SK-N-SH (cell line): Measurements from ENCODE around the gene AP1M1. TPM values are rescaled to one million over a fixed set of nuclear protein-coding genes. Genes with fewer than 3 reads are reported as not detected.

ENCODE experiments used
- CTCF ChIA-PET: fragments of 300-600, 350-600 bp; formaldehyde crosslinking; extraction: SDS; loops from one replicate; lab custom pipeline; 2021; lab: Yijun Ruan, JAX
- POLR2A ChIA-PET: fragments of 350-600 bp; sonication (Branson Sonifier 250); formaldehyde crosslinking; extraction: SDS; loops from one replicate; lab custom pipeline; 2020; ENCODE audit warnings: antibody characterized with exemption, inconsistent platforms; lab: Yijun Ruan, JAX
- DNase-seq: peaks from one replicate; pipeline ENCODE4 v3.0.0; 2012
- H2AFZ ChIP-seq: fragments of 200-600 bp; sonication (generic); 2 replicates; pipeline ENCODE4 v1.8.1; 2016; ENCODE audit warnings: antibody characterized with exemption, mild to moderate bottlenecking, low read depth
- H3F3A ChIP-seq: fragments of 200-600 bp; sonication (generic); replicated peaks from 2 replicates; pipeline ENCODE3; 2016; ENCODE audit warnings: antibody characterized with exemption, mild to moderate bottlenecking; ENCODE audit not compliant: insufficient read depth
- H3K27ac ChIP-seq, 2 experiments: fragments of 200-500 bp in 1 of 2; fragments of 200-600 bp in 1 of 2; sonication (Bioruptor generic) in 1 of 2; sonication (generic), shearing (Covaris generic) in 1 of 2; 2 replicates each; pipeline versions ENCODE4 v1.5.1 to v1.6.1; 2014 to 2016; ENCODE audit warnings: low read depth in 2 of 2, inconsistent platforms in 1 of 2, low read length in 1 of 2, mild to moderate bottlenecking in 1 of 2, mixed read lengths in 1 of 2
- H3K27me3 ChIP-seq: fragments of 200-600 bp; sonication (generic), shearing (Covaris generic); 2 replicates; pipeline ENCODE4 v1.6.1; 2016; ENCODE audit warnings: mixed run types; ENCODE audit not compliant: insufficient read depth
- H3K36me3 ChIP-seq, 2 experiments: fragments of 200-500 bp in 1 of 2; fragments of 200-600 bp in 1 of 2; sonication (Bioruptor generic) in 1 of 2; sonication (generic) in 1 of 2; replicated peaks in 1 of 2; 2 replicates each; pipeline versions ENCODE3 to v1.5.1; 2014 to 2016; ENCODE audit warnings: low read length in 1 of 2, mild to moderate bottlenecking in 1 of 2; ENCODE audit not compliant: insufficient read depth in 2 of 2, control insufficient read depth in 1 of 2
- H3K4me1 ChIP-seq, 2 experiments: fragments of 200-500 bp in 1 of 2; fragments of 200-600 bp in 1 of 2; sonication (Bioruptor generic) in 1 of 2; sonication (generic), shearing (Covaris generic) in 1 of 2; 2 replicates each; pipeline versions ENCODE4 v1.5.1 to v1.6.1; 2014 to 2016; ENCODE audit warnings: low read depth in 1 of 2, low read length in 1 of 2, mixed run types in 1 of 2; ENCODE audit not compliant: insufficient read depth in 2 of 2, control insufficient read depth in 1 of 2
- H3K4me2 ChIP-seq: fragments of 200-600 bp; sonication (generic), shearing (Covaris generic); 2 replicates; pipeline ENCODE4 v1.6.1; 2017; ENCODE audit warnings: mixed run types
- H3K4me3 ChIP-seq, 2 experiments: fragments of 200-500 bp in 1 of 2; fragments of 200-600 bp in 1 of 2; sonication (Bioruptor generic) in 1 of 2; sonication (generic), shearing (Covaris generic) in 1 of 2; 2 replicates each; pipeline versions ENCODE4 v1.5.1 to v1.8.1; 2014 to 2016; ENCODE audit warnings: low read depth in 2 of 2, inconsistent platforms in 1 of 2, low read length in 1 of 2, mild to moderate bottlenecking in 1 of 2, mixed read lengths in 1 of 2, moderate library complexity in 1 of 2
- H3K79me2 ChIP-seq: fragments of 200-600 bp; sonication (generic); 2 replicates; pipeline ENCODE4 v1.8.1; 2017; ENCODE audit warnings: mild to moderate bottlenecking; ENCODE audit not compliant: insufficient read depth
- H3K9ac ChIP-seq: fragments of 200-600 bp; sonication (generic); 2 replicates; pipeline ENCODE4 v1.6.1; 2017; ENCODE audit warnings: mixed run types
- H3K9me2 ChIP-seq: fragments of 200-600 bp; sonication (generic); 2 replicates; pipeline ENCODE4 v1.6.1; 2017; ENCODE audit warnings: mixed run types
- H3K9me3 ChIP-seq: fragments of 200-600 bp; sonication (generic); 2 replicates; pipeline ENCODE4 v1.6.1; 2017; ENCODE audit warnings: mixed run types, mild to moderate bottlenecking, moderate library complexity
- H4K20me1 ChIP-seq: fragments of 200-600 bp; sonication (generic); 2 replicates; pipeline ENCODE4 v1.6.1; 2017; ENCODE audit warnings: mild to moderate bottlenecking, mixed run types; ENCODE audit not compliant: insufficient read depth
- CTCF ChIP-seq: fragments of 200-600 bp; sonication (generic); IDR thresholded peaks from 2 replicates; pipeline ENCODE4 v1.6.1; 2017; ENCODE audit warnings: antibody characterized with exemption, mild to moderate bottlenecking, moderate library complexity
- ELF1 ChIP-seq: IDR thresholded peaks from 2 replicates; pipeline ENCODE4 v1.4.0; 2012
- EP300 ChIP-seq, 2 experiments: IDR thresholded peaks; 2 replicates each; pipeline versions ENCODE4 v1.4.0 to v1.6.1; 2012; ENCODE audit warnings: borderline replicate concordance in 1 of 2, low read depth in 1 of 2, low read length in 1 of 2
- EZH2phosphoT487 ChIP-seq: fragments of 200-600 bp; sonication (generic); IDR thresholded peaks from 2 replicates; pipeline ENCODE4 v1.6.1; 2017; ENCODE audit warnings: low read depth, mixed run types, mild to moderate bottlenecking, antibody characterized with exemption, moderate library complexity, borderline replicate concordance
- GABPA ChIP-seq: IDR thresholded peaks from 2 replicates; pipeline ENCODE4 v1.4.0; 2012; ENCODE audit warnings: low read depth, mild to moderate bottlenecking
- IRF3 ChIP-seq: fragments of 150-350 bp; IDR thresholded peaks from 2 replicates; pipeline ENCODE4 v1.6.1; 2016; ENCODE audit warnings: mild to moderate bottlenecking, low read depth, low read length
- MAX ChIP-seq: IDR thresholded peaks from 2 replicates; pipeline ENCODE4 v1.4.0; 2012; ENCODE audit warnings: low read depth
- NFIC ChIP-seq: IDR thresholded peaks from 2 replicates; pipeline ENCODE4 v1.4.0; 2012; ENCODE audit warnings: borderline replicate concordance
- NRF1 ChIP-seq: IDR thresholded peaks from 2 replicates; pipeline ENCODE4 v1.6.1; 2012; ENCODE audit warnings: low read depth, mild to moderate bottlenecking, low read length
- PBX3 ChIP-seq: IDR thresholded peaks from 2 replicates; pipeline ENCODE4; 2012
- RAD21 ChIP-seq: IDR thresholded peaks from 2 replicates; pipeline ENCODE4 v1.6.1; 2012; ENCODE audit warnings: mild to moderate bottlenecking, low read length
- RFX5 ChIP-seq: IDR thresholded peaks from 2 replicates; pipeline ENCODE4 v1.6.1; 2012; ENCODE audit warnings: mild to moderate bottlenecking, improper control_type of control experiment, low read length
- RXRA ChIP-seq: IDR thresholded peaks from 2 replicates; pipeline ENCODE4 v1.4.0; 2012; ENCODE audit warnings: low read depth, mild to moderate bottlenecking, borderline replicate concordance
- SIN3A ChIP-seq: IDR thresholded peaks from 2 replicates; pipeline ENCODE4 v1.6.1; 2012; ENCODE audit warnings: low read depth, mild to moderate bottlenecking, low read length, moderate library complexity, borderline replicate concordance
- SMC3 ChIP-seq: IDR thresholded peaks from 2 replicates; pipeline ENCODE4 v1.6.1; 2012; ENCODE audit warnings: low read depth, low read length, improper control_type of control experiment
- TEAD4 ChIP-seq: IDR thresholded peaks from 2 replicates; pipeline ENCODE4 v1.4.0; 2012; ENCODE audit warnings: mild to moderate bottlenecking, borderline replicate concordance; ENCODE audit not compliant: insufficient read depth
- USF1 ChIP-seq: IDR thresholded peaks from 2 replicates; pipeline ENCODE4 v1.4.0; 2012; ENCODE audit warnings: low read depth, borderline replicate concordance
- WGBS: methylation state at CpG from one replicate; pipeline ENCODE4 v1.1.6; 2017; ENCODE audit warnings: low lambda C conversion rate; 5-methylcytosine and 5-hydroxymethylcytosine counted together
- polyA plus RNA-seq, 3 experiments: library from polyadenylated mRNA; depleted of rRNA; stranded (reverse); fragments of >200 nt; gene quantifications; 2 replicates each; pipeline ENCODE4 v1.2.3, GENCODE V29; 2012

AP1M1 gene
- polyA plus RNA-seq, 1 of the 3 experiments (the other 2 are of a cell fraction) = 133 TPM

- Histone ChIP-seq H3K27ac (no peak overlapping the region), H3K9ac (no peak overlapping the region), H4K20me1 (no peaks in the 10 kb centered on the region), H3K36me3 (no peaks in the 10 kb centered on the region), H3K9me3 (no peaks in the 10 kb centered on the region), H3K4me1 (no peaks in the 10 kb centered on the region), H3K4me2 (no peak overlapping the region), H3K27me3 (peaks cover 68% of the 10 kb centered on the region), H2AFZ (no peak overlapping the region), H3F3A (peaks cover 3% of the 10 kb centered on the region), H3K79me2 (no peaks in the 10 kb centered on the region), H3K9me2 (no peaks in the 10 kb centered on the region), H3K4me3 (no peak overlapping the region)
- 33% methylated on average over 11 of the region's 14 CpGs for WGBS
- ChIA-PET POLR2A (no interaction called here), CTCF (no interaction called here)
- no peak for DNase-seq
- no peak for TF ChIP-seq PBX3
- no peak for TF ChIP-seq MAX
- TF ChIP-seq SIN3A = no peak
- no peak for TF ChIP-seq USF1
- no peak for TF ChIP-seq NFIC
- TF ChIP-seq IRF3 = no peak
- no peak for TF ChIP-seq SMC3
- no peak for TF ChIP-seq RAD21
- TF ChIP-seq NRF1 = no peak
- no peak for TF ChIP-seq RXRA
- no peak for TF ChIP-seq ELF1
- no peak for TF ChIP-seq GABPA
- TF ChIP-seq RFX5 = no peak
- no peak for TF ChIP-seq TEAD4
- TF ChIP-seq EP300 (IDR thresholded peaks at IDR 0.05; ENCODE audit: borderline replicate concordance in 1 of 2, low read depth in 1 of 2, low read length in 1 of 2) = no peak
- no peak for TF ChIP-seq CTCF
- no peak for TF ChIP-seq EZH2phosphoT487
Observed at GRCh38 chr19:16266586-16266942, 68.9 kb downstream of the AP1M1 start.
